ENCODE measurements around the gene PRR7. TPM values are rescaled to one million over a fixed set of nuclear protein-coding genes. Genes with fewer than 3 reads are reported as not detected.
A peak's percentile ranks its signal among the peaks of the same experiment; 100 is the strongest.

Gene PRR7
- total and polyA plus RNA-seq, 2 of the 13 experiments (the other 11 are each of a cell fraction or from before 2014, with no cell fraction given), result 4.8 to 5.0 TPM

- ChIA-PET CTCF (ENCODE audit: low intra/inter-chr PET ratio, low total read pairs) (interaction anchor here (0.9 to 1.2 kb wide), 2 partner anchors 23 to 28 kb away, joined by 3 to 5 read pairs; no protein-coding TSS in a partner anchor), POLR2A (interaction anchor here (0.8 to 2.9 kb wide), 23 partner anchors 9 to 101 kb away, joined by 3 to 30 read pairs (median 6); partner anchors contain the start of genes F12 and LMAN2)
- BruUV-seq (replicated peaks), result no TSS peak
- peaks cover 0 to 4% of the 10 kb centered on the region in 2 experiments; a peak in 1 of 5 replicates for H3K36me3 ChIP-seq (replicated peaks in 1 of 2; ENCODE audit: control insufficient read depth in 1 of 2, insufficient read depth in 2 of 2, low read length in 2 of 2)
- no peak for FAIRE-seq
- peak; percentile 72 for ATAC-seq
- H3K9me3 ChIP-seq (ENCODE audit: low read length), result no peaks in the 10 kb centered on the region
- H3K27me3 ChIP-seq (ENCODE audit: control insufficient read depth in 1 of 2, insufficient read depth in 2 of 2, low read length in 2 of 2), result peaks cover 0 to 14% of the 10 kb centered on the region in 2 experiments; a peak in 2 of 5 replicates
- peak within 1 kb of the TSS; percentile 95 for H3K4me2 ChIP-seq (ENCODE audit: low read depth, low read length)
- no peaks in the 10 kb centered on the region for H4K20me1 ChIP-seq (ENCODE audit: insufficient read depth, low read length)
- no peak for DNase-seq (ENCODE audit: low spot score)
- intact Hi-C loops (cut with micrococcal nuclease; ENCODE audit: unreplicated experiment), result no loop called here
- H3K4me1 ChIP-seq (ENCODE audit: insufficient read depth, low read length), result peaks cover 43% of the 10 kb centered on the region
- peak within 1 kb of the TSS; percentile 96 for H3K9ac ChIP-seq (ENCODE audit: insufficient read depth, low read depth, low read length)
- H2AFZ ChIP-seq (ENCODE audit: low read length), result peak within 1 kb of the TSS; percentile 50
- peaks cover 14% of the 10 kb centered on the region for H3K79me2 ChIP-seq (ENCODE audit: insufficient read depth, low read length)
- H3K27ac ChIP-seq (ENCODE audit: extremely low read length, insufficient read depth, low read length), result peak within 1 kb of the TSS; percentile 83
- in situ Hi-C loops (cut with HindIII; ENCODE audit: extremely low pct_ligation_motif_present, low pct_unique_long_range_greater_than_20kb), result no loop called here
- 2% methylated on average over 25 of the region's 82 CpGs for whole genome bisulfite sequencing (ENCODE audit: low lambda C conversion rate)
- H3K4me3 ChIP-seq (replicated peaks in 1 of 3; ENCODE audit: insufficient read depth in 1 of 3, low read depth in 2 of 3, low read length in 3 of 3), result peak within 1 kb of the TSS; percentile 69 to 87 (median 76)
- TF ChIP-seq ZNF547 (CRISPR knock-in tag; IDR thresholded peaks at IDR 0.05) (0 out of 2 replicates have a peak, but pooled peaks have one; percentile 52), TAF15 (IDR thresholded peaks at IDR 0.05; ENCODE audit: low read depth, low read length, poor library complexity, severe bottlenecking) (peak; percentile 57), KLF12 (CRISPR knock-in tag; IDR thresholded peaks at IDR 0.05; ENCODE audit: borderline replicate concordance) (0 out of 2 replicates have a peak, but pooled peaks have one; percentile 42), ZNF24 (IDR thresholded peaks at IDR 0.05) (no peak), MXI1 (IDR thresholded peaks at IDR 0.05; ENCODE audit: borderline replicate concordance, low read depth, low read length) (peak; percentile 27; the same call in 1 of the 3 replicates), RAD51 (IDR thresholded peaks at IDR 0.05; ENCODE audit: borderline replicate concordance) (no peak), RXRA (CRISPR knock-in tag; IDR thresholded peaks at IDR 0.05) (no peak), ASH2L (IDR thresholded peaks at IDR 0.05; ENCODE audit: insufficient read length, low read depth, low read length) (no peak), FOXA1 (IDR thresholded peaks at IDR 0.05) (no peak), FOXA1 (CRISPR knock-in tag; IDR thresholded peaks at IDR 0.05) (no peak), NFRKB (IDR thresholded peaks at IDR 0.05) (no peak), ZNF33B (CRISPR knock-in tag; IDR thresholded peaks at IDR 0.05) (no peak), RAD21 (CRISPR knock-in tag; IDR thresholded peaks at IDR 0.05) (peak; percentile 46; the same call in 1 of the 2 replicates), SPEN (CRISPR knock-in tag; IDR thresholded peaks at IDR 0.05; ENCODE audit: low read depth) (0 out of 2 replicates have a peak, but pooled peaks have one; percentile 19), CEBPZ (IDR thresholded peaks at IDR 0.05; ENCODE audit: low read length) (no peak), NRL (CRISPR knock-in tag; IDR thresholded peaks at IDR 0.05; ENCODE audit: borderline replicate concordance) (no peak), ZFAT (CRISPR knock-in tag; conservative IDR thresholded peaks at IDR 0.05) (no peak), ZFX (CRISPR knock-in tag; IDR thresholded peaks at IDR 0.05; ENCODE audit: low read depth) (peak; percentile 36), SP5 (CRISPR knock-in tag; IDR thresholded peaks at IDR 0.05; ENCODE audit: borderline replicate concordance, low read depth) (peak; percentile 19; the same call in 1 of the 2 replicates), DR1 (CRISPR knock-in tag; IDR thresholded peaks at IDR 0.05) (no peak; the same call in 1 of the 2 replicates), ERF (CRISPR knock-in tag; IDR thresholded peaks at IDR 0.05) (no peak)
- TF ChIP-seq, protein P1, sequence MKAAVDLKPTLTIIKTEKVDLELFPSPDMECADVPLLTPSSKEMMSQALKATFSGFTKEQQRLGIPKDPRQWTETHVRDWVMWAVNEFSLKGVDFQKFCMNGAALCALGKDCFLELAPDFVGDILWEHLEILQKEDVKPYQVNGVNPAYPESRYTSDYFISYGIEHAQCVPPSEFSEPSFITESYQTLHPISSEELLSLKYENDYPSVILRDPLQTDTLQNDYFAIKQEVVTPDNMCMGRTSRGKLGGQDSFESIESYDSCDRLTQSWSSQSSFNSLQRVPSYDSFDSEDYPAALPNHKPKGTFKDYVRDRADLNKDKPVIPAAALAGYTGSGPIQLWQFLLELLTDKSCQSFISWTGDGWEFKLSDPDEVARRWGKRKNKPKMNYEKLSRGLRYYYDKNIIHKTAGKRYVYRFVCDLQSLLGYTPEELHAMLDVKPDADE (CRISPR knock-in tag; IDR thresholded peaks at IDR 0.05), result 0 out of 2 replicates have a peak, but pooled peaks have one; percentile 36
Measured at GRCh38 chr5:177426566-177427210, 19.9 kb upstream of the PRR7 start, which contains the start of gene GRK6. GRK6 (plus strand) TSS chr5:177426676; CDS start chr5:177426846, 170 bp downstream.

All from HepG2 (cell line).